Erythroblast (primary cell): Measurements from ENCODE around the gene SLC4A3.

Source experiments
- GATA1 ChIP-seq: IDR thresholded peaks from 2 replicates; pipeline ENCODE4 v1.6.1; 2011; ENCODE audit warnings: low read depth, mild to moderate bottlenecking, control low read depth, low read length, moderate library complexity
- POLR2A ChIP-seq: IDR thresholded peaks from 2 replicates; pipeline ENCODE4 v1.6.1; 2011; ENCODE audit warnings: mild to moderate bottlenecking, low read length

GRCh38 chr2:219672406-219672805 is 45.0 kb downstream of the SLC4A3 start:
- TF ChIP-seq POLR2A: no peak
- no peak for TF ChIP-seq GATA1
